ENCODE measurements around the gene APRT.
"Not testable (repeated sequence)": the region's sequence is repeated elsewhere in the genome, so short reads cannot be mapped to it uniquely, and the experiment has no call there.

APRT gene

GRCh38 chr16:88804173-88804551 is 7.6 kb downstream of the APRT start:
- intact Hi-C loops (cut with micrococcal nuclease), result no loop called here
- H3K4me1 Mint-ChIP-seq (ENCODE audit: low read depth), result peaks cover 47% of the 10 kb centered on the region

GRCh38 chr16:88803264-88803987 is 8.3 kb downstream of the APRT start, which contains the start of gene CDT1:
Gene CDT1 (plus strand): TSS chr16:88803789. CDS start chr16:88803832, 43 bp downstream.
- H3K36me3 Mint-ChIP-seq (ENCODE audit: low read depth), result peaks cover 13% of the 10 kb centered on the region
- peaks cover 42% of the 10 kb centered on the region for H3K4me1 Mint-ChIP-seq (ENCODE audit: low read depth)
- H3K27ac Mint-ChIP-seq, result peak within 1 kb of the TSS; percentile 79
- H3K27me3 Mint-ChIP-seq, result peaks cover 10% of the 10 kb centered on the region
- intact Hi-C loops (cut with micrococcal nuclease), result no loop called here
- H3K4me3 Mint-ChIP-seq, result peak within 1 kb of the TSS; percentile 78
- H3K9me3 Mint-ChIP-seq, result no peaks in the 10 kb centered on the region

More at GRCh38 chr16:88804173-88804551, 7.6 kb downstream of the APRT start:
- Mint-ChIP-seq H3K36me3 (ENCODE audit: low read depth) (peaks cover 20% of the 10 kb centered on the region), H3K27me3 (peaks cover 10% of the 10 kb centered on the region), H3K27ac (no peak overlapping the region), H3K9me3 (no peaks in the 10 kb centered on the region), H3K4me3 (peak overlapping the region; percentile 60)

GRCh38 chr16:88800277-88800592 is 11.5 kb downstream of the APRT start:
- Mint-ChIP-seq H3K4me1 (ENCODE audit: low read depth) (peaks cover 39% of the 10 kb centered on the region), H3K27me3 (peaks cover 10% of the 10 kb centered on the region), H3K9me3 (no peaks in the 10 kb centered on the region), H3K27ac (peak overlapping the region; percentile 22), H3K36me3 (ENCODE audit: low read depth) (no peaks in the 10 kb centered on the region), H3K4me3 (no peak overlapping the region)
- intact Hi-C loops (cut with micrococcal nuclease), result no loop called here

DNA sequence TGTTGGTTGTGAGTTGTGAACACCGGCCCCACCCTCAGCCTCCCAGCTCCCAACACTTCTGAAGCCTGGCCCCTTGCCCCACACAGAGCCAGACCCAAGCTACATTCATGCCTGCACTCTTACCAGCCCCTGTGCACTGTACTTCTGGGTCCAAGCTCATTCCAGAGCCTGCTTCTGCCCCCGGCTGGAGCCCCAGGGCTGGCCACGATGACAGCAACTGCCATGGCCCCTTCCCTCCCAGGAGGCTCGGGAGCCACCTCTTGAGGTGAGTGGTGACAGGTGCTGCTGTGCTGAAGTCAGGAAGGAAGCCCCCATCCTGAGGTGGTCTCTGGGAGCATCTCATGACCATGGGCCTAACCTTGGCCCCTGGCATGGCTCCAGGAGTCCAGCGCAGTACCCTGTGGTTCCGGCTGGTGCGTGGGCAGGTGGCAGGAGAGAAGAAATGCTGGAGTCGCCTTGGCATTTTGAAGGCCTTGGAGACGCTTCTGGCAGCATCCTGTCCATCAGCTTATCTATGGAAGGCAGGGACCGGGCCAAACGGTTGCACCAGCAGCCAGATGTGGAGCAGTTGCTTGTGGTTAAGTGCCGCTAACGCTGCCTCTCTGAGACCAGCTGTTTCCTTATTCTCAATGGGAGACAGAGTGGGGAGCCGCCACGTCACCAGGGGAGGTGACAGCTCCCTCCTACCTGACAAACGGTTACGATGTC is 12.0 kb downstream of the APRT start:
- H3K4me1 Mint-ChIP-seq (ENCODE audit: low read depth), result peaks cover 39% of the 10 kb centered on the region
- intact Hi-C loops (cut with micrococcal nuclease), result no loop called here
- peaks cover 10% of the 10 kb centered on the region for H3K27me3 Mint-ChIP-seq
- H3K4me3 Mint-ChIP-seq, result no peak overlapping the region
- no peak overlapping the region for H3K27ac Mint-ChIP-seq
- H3K36me3 Mint-ChIP-seq (ENCODE audit: low read depth), result no peaks in the 10 kb centered on the region
- no peaks in the 10 kb centered on the region for H3K9me3 Mint-ChIP-seq

- Mint-ChIP-seq H3K27me3 (peaks cover 10% of the 10 kb centered on the region), H3K4me3 (no peak overlapping the region), H3K9me3 (no peaks in the 10 kb centered on the region), H3K27ac (no peak overlapping the region), H3K4me1 (ENCODE audit: low read depth) (peaks cover 35% of the 10 kb centered on the region), H3K36me3 (ENCODE audit: low read depth) (no peaks in the 10 kb centered on the region)
- intact Hi-C loops (cut with micrococcal nuclease), result no loop called here
These were observed 12.8 kb downstream of the APRT start for GRCh38 chr16:88798772-88799455.

- H3K27me3 Mint-ChIP-seq, result peaks cover 14% of the 10 kb centered on the region
- no peak overlapping the region for H3K4me3 Mint-ChIP-seq
- H3K27ac Mint-ChIP-seq, result no peak overlapping the region
- no peaks in the 10 kb centered on the region for H3K36me3 Mint-ChIP-seq (ENCODE audit: low read depth)
- intact Hi-C loops (cut with micrococcal nuclease), result no loop called here
- no peaks in the 10 kb centered on the region for H3K9me3 Mint-ChIP-seq
- peaks cover 42% of the 10 kb centered on the region for H3K4me1 Mint-ChIP-seq (ENCODE audit: low read depth)
These were observed 13.7 kb downstream of the APRT start for GRCh38 chr16:88798073-88798472.

GRCh38 chr16:88796278-88796677 is 15.4 kb downstream of the APRT start:
- Mint-ChIP-seq H3K9me3 (no peaks in the 10 kb centered on the region), H3K4me3 (no peak overlapping the region), H3K27me3 (peaks cover 20% of the 10 kb centered on the region), H3K4me1 (ENCODE audit: low read depth) (peaks cover 59% of the 10 kb centered on the region), H3K36me3 (ENCODE audit: low read depth) (no peaks in the 10 kb centered on the region), H3K27ac (no peak overlapping the region)
- intact Hi-C loops (cut with micrococcal nuclease), result no loop called here

GRCh38 chr16:88793251-88793954 is 18.3 kb downstream of the APRT start:
- H3K27ac Mint-ChIP-seq, result no peak overlapping the region
- H3K4me3 Mint-ChIP-seq, result no peak overlapping the region
- H3K9me3 Mint-ChIP-seq, result no peaks in the 10 kb centered on the region
- intact Hi-C loops (cut with micrococcal nuclease), result no loop called here
- peaks cover 59% of the 10 kb centered on the region for H3K4me1 Mint-ChIP-seq (ENCODE audit: low read depth)
- H3K27me3 Mint-ChIP-seq, result peaks cover 10% of the 10 kb centered on the region
- no peaks in the 10 kb centered on the region for H3K36me3 Mint-ChIP-seq (ENCODE audit: low read depth)

- Mint-ChIP-seq H3K9me3 (no peaks in the 10 kb centered on the region), H3K4me3 (no peak overlapping the region), H3K27me3 (peaks cover 10% of the 10 kb centered on the region), H3K36me3 (ENCODE audit: low read depth) (no peaks in the 10 kb centered on the region), H3K4me1 (ENCODE audit: low read depth) (peaks cover 59% of the 10 kb centered on the region), H3K27ac (peak overlapping the region; percentile 25)
- intact Hi-C loops (cut with micrococcal nuclease), result no loop called here
These were observed 19.0 kb downstream of the APRT start for GRCh38 chr16:88792668-88793250.

DNA sequence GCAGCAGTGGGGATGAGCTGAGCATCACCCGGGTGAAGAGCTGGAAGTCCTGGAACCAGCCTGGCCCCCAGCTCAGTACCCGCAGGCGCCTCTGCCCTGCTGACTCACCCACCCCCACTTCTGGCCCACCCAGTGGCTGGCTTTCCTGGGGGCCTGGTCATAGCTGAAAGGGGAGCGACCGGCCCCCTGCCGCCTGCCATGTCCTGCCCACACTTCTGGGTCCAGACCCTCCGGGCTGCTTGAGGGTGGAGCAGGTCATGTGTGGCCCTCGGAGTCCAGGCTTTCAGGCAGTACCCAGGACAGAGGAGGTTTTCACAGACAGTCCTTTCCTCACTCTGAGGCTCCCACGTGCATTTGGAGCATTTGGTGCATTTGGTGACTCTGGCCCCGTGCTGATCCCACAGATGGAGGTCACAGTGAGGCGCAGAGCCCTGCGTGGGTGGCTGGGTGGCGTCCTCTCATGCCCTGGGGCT is 19.6 kb downstream of the APRT start:
- Mint-ChIP-seq H3K27ac (peak overlapping the region; percentile 25), H3K36me3 (ENCODE audit: low read depth) (no peaks in the 10 kb centered on the region), H3K9me3 (no peaks in the 10 kb centered on the region), H3K4me3 (no peak overlapping the region), H3K4me1 (ENCODE audit: low read depth) (peaks cover 59% of the 10 kb centered on the region), H3K27me3 (peaks cover 10% of the 10 kb centered on the region)
- intact Hi-C loops (cut with micrococcal nuclease), result no loop called here

- Mint-ChIP-seq H3K27ac (peak overlapping the region; percentile 88), H3K36me3 (ENCODE audit: low read depth) (no peaks in the 10 kb centered on the region), H3K27me3 (peaks cover 10% of the 10 kb centered on the region), H3K9me3 (no peaks in the 10 kb centered on the region), H3K4me3 (peak overlapping the region; percentile 55), H3K4me1 (ENCODE audit: low read depth) (peaks cover 55% of the 10 kb centered on the region)
- intact Hi-C loops (cut with micrococcal nuclease), result no loop called here
These were observed 21.2 kb downstream of the APRT start for GRCh38 chr16:88790312-88791211.

GRCh38 chr16:88789594-88789993 is 22.1 kb downstream of the APRT start:
- peak overlapping the region; percentile 88 for H3K27ac Mint-ChIP-seq
- peak overlapping the region; percentile 13 for H3K4me3 Mint-ChIP-seq
- peaks cover 49% of the 10 kb centered on the region for H3K4me1 Mint-ChIP-seq (ENCODE audit: low read depth)
- H3K36me3 Mint-ChIP-seq (ENCODE audit: low read depth), result no peaks in the 10 kb centered on the region
- intact Hi-C loops (cut with micrococcal nuclease), result no loop called here
- H3K9me3 Mint-ChIP-seq, result no peaks in the 10 kb centered on the region
- H3K27me3 Mint-ChIP-seq, result peaks cover 10% of the 10 kb centered on the region

DNA sequence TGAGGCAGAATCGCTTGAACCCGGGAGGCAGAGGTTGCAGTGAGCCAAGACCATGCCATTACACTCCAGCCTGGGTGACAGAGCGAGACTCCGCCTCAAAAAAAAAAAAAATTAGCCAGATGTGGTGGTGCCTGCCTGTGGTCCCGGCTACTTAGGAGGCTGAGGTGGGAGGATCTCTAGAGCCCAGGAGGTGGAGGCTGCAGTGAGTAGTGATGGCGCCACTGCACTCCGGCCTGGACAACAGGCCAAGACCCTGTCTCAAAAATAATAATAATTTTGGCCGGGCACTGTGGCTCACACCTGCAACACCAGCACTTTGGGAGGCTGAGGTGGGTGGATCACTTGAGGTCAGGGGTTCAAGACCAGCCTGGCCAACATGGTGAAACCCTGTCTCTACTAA is 23.0 kb downstream of the APRT start:
- H3K9me3 Mint-ChIP-seq; H3K36me3 Mint-ChIP-seq (ENCODE audit: low read depth); intact Hi-C loops (cut with micrococcal nuclease); H3K4me3 Mint-ChIP-seq: not testable (repeated sequence)
- Mint-ChIP-seq H3K27ac (peak overlapping the region; percentile 44), H3K27me3 (peaks cover 10% of the 10 kb centered on the region), H3K4me1 (ENCODE audit: low read depth) (peaks cover 49% of the 10 kb centered on the region)
